K562 (cell line): ENCODE measurements around the gene NEURL1. TPM values are rescaled to one million over a fixed set of nuclear protein-coding genes. Genes with fewer than 3 reads are reported as not detected.

Source experiments
- ATAC-seq: fragments of 200-7000 bp; cut with Tn5 transposase; 3 replicates; pipeline ENCODE4 v1.9.1; 2020; ENCODE audit warnings: moderate library complexity
- BruUV-seq: library from RNA; stranded (reverse); fragments of 400-500 nt; replicated peaks from 2 replicates; lab custom pipeline; 2021; lab: Mats Ljungman, UMichigan
- CTCF ChIA-PET: fragments of 300-600 bp; formaldehyde crosslinking; extraction: SDS; loops from one replicate; lab custom pipeline; 2021; ENCODE audit warnings: low intra/inter-chr PET ratio; lab: Yijun Ruan, JAX
- POLR2A ChIA-PET: fragments of 300-600, 350-650 bp; sonication (Branson Sonifier 250); formaldehyde crosslinking; extraction: SDS; loops from one replicate; lab custom pipeline; 2021; ENCODE audit warnings: antibody characterized with exemption, inconsistent platforms; lab: Yijun Ruan, JAX
- DNase-seq, 4 experiments: peaks; one replicate each; pipeline versions ENCODE4 v3.0.0 to v3.0.0-alpha.2; 2011 to 2018; ENCODE audit warnings: low spot score in 3 of 4, mixed read lengths in 3 of 4; ENCODE audit errors: extremely low read depth in 1 of 4
- FAIRE-seq: peaks from 2 replicates; lab custom pipeline; 2011; peaks lifted over from hg19 to GRCh38; lab: Jason Lieb, UNC
- H2AFZ ChIP-seq: 2 replicates; pipeline ENCODE4 v1.6.0; 2011; ENCODE audit warnings: low read depth, low read length, control low read depth, inconsistent platforms
- H3K27ac ChIP-seq: fragments of 200-600 bp; 3 replicates; pipeline ENCODE4 v1.8.0; 2011; ENCODE audit warnings: low read depth, mild to moderate bottlenecking, control low read depth, inconsistent platforms, low read length, moderate library complexity, mixed read lengths; ENCODE audit errors: extremely low read depth
- H3K27me3 ChIP-seq, 2 experiments: fragments of 300-600 bp in 1 of 2; 2 replicates in 1 of 2; 3 replicates in 1 of 2; pipeline versions ENCODE4 v1.6.0 to v1.8.0; 2011; ENCODE audit warnings: inconsistent platforms in 2 of 2, low read length in 2 of 2, mild to moderate bottlenecking in 1 of 2, mixed read lengths in 1 of 2, moderate library complexity in 1 of 2; ENCODE audit not compliant: control insufficient read depth in 2 of 2, insufficient read depth in 2 of 2
- H3K36me3 ChIP-seq: fragments of 300-600 bp; 3 replicates; pipeline ENCODE4 v1.8.0; 2011; ENCODE audit warnings: mild to moderate bottlenecking, low read length, inconsistent platforms; ENCODE audit not compliant: control insufficient read depth, insufficient read depth
- H3K4me1 ChIP-seq, 2 experiments: fragments of 200-600 bp in 1 of 2; replicated peaks in 1 of 2; 2 replicates in 1 of 2; 3 replicates in 1 of 2; pipeline versions ENCODE4 v1.5.1 to v1.8.0; 2011; ENCODE audit warnings: inconsistent platforms in 2 of 2, low read length in 2 of 2, mild to moderate bottlenecking in 1 of 2, mixed read lengths in 1 of 2, moderate library complexity in 1 of 2; ENCODE audit not compliant: control insufficient read depth in 2 of 2, insufficient read depth in 2 of 2
- H3K4me2 ChIP-seq: 2 replicates; pipeline ENCODE4 v1.6.1; 2011; ENCODE audit warnings: low read length, control low read depth, inconsistent platforms, mixed read lengths; ENCODE audit not compliant: insufficient read depth
- H3K4me3 ChIP-seq: fragments of 200-600 bp; sonication (generic), shearing (Covaris generic); 2 replicates; pipeline ENCODE4 v1.5.1; 2016; ENCODE audit warnings: control low read depth, inconsistent platforms
- H3K79me2 ChIP-seq: fragments of 200-600 bp; 3 replicates; pipeline ENCODE4 v1.8.0; 2011; ENCODE audit warnings: low read length, inconsistent platforms; ENCODE audit not compliant: control insufficient read depth, insufficient read depth
- H3K9ac ChIP-seq, 2 experiments: 2 replicates each; pipeline versions ENCODE4 v1.6.0 to v1.6.1; 2011; ENCODE audit warnings: low read depth in 2 of 2, low read length in 2 of 2, control low read depth in 1 of 2, inconsistent platforms in 1 of 2, mild to moderate bottlenecking in 1 of 2, mixed read lengths in 1 of 2; ENCODE audit not compliant: insufficient read depth in 1 of 2
- H3K9me1 ChIP-seq: one replicate; pipeline ENCODE4 v1.6.0; 2011; ENCODE audit warnings: inconsistent platforms, mild to moderate bottlenecking, low read length, moderate library complexity; ENCODE audit not compliant: control insufficient read depth, insufficient read depth
- H3K9me3 ChIP-seq: replicated peaks from 2 replicates; pipeline ENCODE4 v1.5.1; 2011; ENCODE audit warnings: low read depth, low read length, inconsistent platforms; ENCODE audit not compliant: control insufficient read depth, insufficient read depth
- H4K20me1 ChIP-seq: replicated peaks from 2 replicates; pipeline ENCODE4 v1.6.1; 2011; ENCODE audit warnings: low read length, inconsistent platforms, mixed read lengths; ENCODE audit not compliant: control insufficient read depth, insufficient read depth
- CBFA2T3 ChIP-seq: fragments of 450-650 bp; IDR thresholded peaks from 2 replicates; pipeline ENCODE4 v1.6.1; 2017
- CBX8 ChIP-seq: fragments of 200-600 bp; sonication (generic); IDR thresholded peaks from 2 replicates; pipeline ENCODE4 v1.6.1; 2012; ENCODE audit warnings: borderline replicate concordance, mixed run types, low read depth, mild to moderate bottlenecking, moderate library complexity, mixed read lengths, low read length, control low read depth, inconsistent platforms; ENCODE audit not compliant: poor library complexity, severe bottlenecking; ENCODE audit errors: extremely low read depth
- NFIC ChIP-seq: fragments of 450-650 bp; IDR thresholded peaks from 2 replicates; pipeline ENCODE4 v1.6.1; 2017; ENCODE audit warnings: mild to moderate bottlenecking, inconsistent platforms
- SETDB1 ChIP-seq: IDR thresholded peaks from one replicate; pipeline ENCODE4 v1.6.1; 2012; ENCODE audit warnings: low read length, control low read depth, inconsistent platforms
- SRSF7 ChIP-seq: fragments of 200-400 bp; formaldehyde crosslinking; optimal IDR thresholded peaks from 2 replicates; pipeline ENCODE3; 2017; ENCODE audit warnings: mild to moderate bottlenecking, low read depth, low read length
- TFAM ChIP-seq: fragments of 250-450 bp; sonication (Bioruptor Pico); conservative IDR thresholded peaks from 2 replicates; pipeline ENCODE4 v1.5.0; 2021; ENCODE audit warnings: mild to moderate bottlenecking, moderate library complexity
- ZKSCAN3 ChIP-seq: fragments of 250-450 bp; sonication (Bioruptor Pico); IDR thresholded peaks from 2 replicates; pipeline ENCODE4 v1.4.0; 2020
- ZNF707 ChIP-seq: fragments of 250-450 bp; sonication (Bioruptor Pico); conservative IDR thresholded peaks from 2 replicates; pipeline ENCODE4 v1.8.0; 2022; ENCODE audit warnings: inconsistent platforms, mild to moderate bottlenecking, moderate library complexity
- WGBS: fragments of 100-300 bp; shearing (Covaris generic); methylation state at CpG from one replicate; pipeline ENCODE4 v1.1.6; 2016; ENCODE audit warnings: low coverage, mixed read lengths; ENCODE audit not compliant: insufficient coverage; ENCODE audit errors: missing lambda C conversion rate; 5-methylcytosine and 5-hydroxymethylcytosine counted together
- in situ Hi-C: fragments of 300-500 bp; cut with MboI; formaldehyde crosslinking; loops from 4 replicates; pipeline ENCODE4 v1.15.0; 2018; ENCODE audit warnings: inconsistent platforms, mixed read lengths
- intact Hi-C: fragments of 100-400 bp; cut with micrococcal nuclease; formaldehyde crosslinking; loops from 2 replicates; pipeline ENCODE4 v1.14.2; 2022
- polyA plus RNA-seq, 8 experiments: library from polyadenylated mRNA; depleted of rRNA in 4 of 8; stranded (reverse) in 5 of 8; unstranded in 3 of 8; fragments of >200 nt; fragmentation: Nextera tagmentation in 2 of 8; fragmentation: Illumina TruSeq in 1 of 8; extraction: Ambion mirVana in 2 of 8; extraction: Trizol in 1 of 8; gene quantifications; 2 replicates each; pipeline versions ENCODE4 v1.2.1 to v1.2.3, GENCODE V29; 2011 to 2014; ENCODE audit warnings: inconsistent platforms in 1 of 8, missing spikeins in 1 of 8
- total RNA-seq, 7 experiments: library from RNA; depleted of rRNA in 6 of 7; stranded (reverse); fragments of >200 nt in 6 of 7; fragmentation: Illumina TruSeq in 2 of 7; extraction: Trizol in 2 of 7; gene quantifications; 2 replicates each; pipeline versions ENCODE4 v1.2.1 to v1.2.3, GENCODE V29; 2011 to 2021; ENCODE audit warnings: low replicate concordance in 1 of 7
- TF ChIP-seq, protein P1 (sequence below): fragments of 250-450 bp; sonication (Bioruptor Pico); IDR thresholded peaks from 2 replicates; pipeline ENCODE4 v1.8.0; 2022; ENCODE audit warnings: inconsistent platforms, mild to moderate bottlenecking, moderate library complexity, borderline replicate concordance
- TF ChIP-seq, protein P2 (sequence below): sonication (generic); formaldehyde crosslinking; IDR thresholded peaks from 2 replicates; pipeline ENCODE4 v1.8.1; 2022; ENCODE audit warnings: missing genetic modification reagents
- TF ChIP-seq, protein P3 (sequence below), 3 experiments: IDR thresholded peaks in 2 of 3; conservative IDR thresholded peaks in 1 of 3; 2 replicates each; pipeline ENCODE4 v1.5.1; 2011 to 2012; ENCODE audit warnings: low read length in 3 of 3, mild to moderate bottlenecking in 3 of 3, control low read depth in 2 of 3, improper control_type of control experiment in 1 of 3, inconsistent platforms in 1 of 3, low read depth in 1 of 3, mixed read lengths in 1 of 3, moderate library complexity in 1 of 3; ENCODE audit not compliant: insufficient read depth in 2 of 3
- TF ChIP-seq, protein P4 (sequence below), 3 experiments: fragments of 200-800 bp in 1 of 3; sonication (Bioruptor generic) in 1 of 3; sonication (generic) in 1 of 3; formaldehyde crosslinking in 1 of 3; IDR thresholded peaks; 2 replicates each; pipeline versions ENCODE4 v1.6.1 to v1.8.0; 2016 to 2022; ENCODE audit warnings: mild to moderate bottlenecking in 2 of 3, missing compliant biosample characterization in 2 of 3, missing genetic modification characterization in 2 of 3, missing genetic modification reagents in 1 of 3

Gene NEURL1
- total and polyA plus RNA-seq, 9 of the 15 experiments (the other 6 are each of a cell fraction or from before 2014, with no cell fraction given), result 0.01 to 0.45 (median 0.16) TPM; not detected in 5

DNA sequence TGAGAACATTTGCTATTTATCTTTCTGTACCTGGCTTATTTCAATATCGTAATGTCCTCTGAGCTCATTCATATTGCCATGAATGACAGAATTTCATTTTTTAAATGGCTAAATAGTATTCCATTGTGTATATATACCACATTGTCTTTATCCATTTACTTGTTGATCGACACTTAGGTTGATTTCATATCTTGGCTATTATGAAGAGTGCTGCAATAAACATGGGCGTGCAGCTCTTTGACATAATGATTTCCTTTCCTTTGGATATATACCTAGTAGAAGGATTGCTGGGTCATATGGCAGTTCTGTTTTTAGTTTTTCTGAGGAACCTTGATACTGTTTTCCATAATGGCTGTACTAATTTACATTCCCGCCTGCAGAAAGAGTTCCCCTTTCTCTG, 30.2 kb downstream of the NEURL1 start:
- no peak overlapping the region for H2AFZ ChIP-seq
- peaks cover 0 to 6% of the 10 kb centered on the region in 2 experiments; a peak in 2 of 5 replicates for H3K27me3 ChIP-seq
- H3K9ac ChIP-seq, result no peak overlapping the region
- H3K4me2 ChIP-seq, result no peak overlapping the region
- in situ Hi-C loops (no loop called here), intact Hi-C loops (no loop called here)
- H3K4me3 ChIP-seq, result no peak overlapping the region
- no peaks in the 10 kb centered on the region for H3K36me3 ChIP-seq
- POLR2A ChIA-PET, result no interaction called here
- no peaks in the 10 kb centered on the region for H3K79me2 ChIP-seq
- no peaks in the 10 kb centered on the region for H3K9me3 ChIP-seq
- no peak overlapping the region for H3K27ac ChIP-seq
- no peaks in the 10 kb centered on the region for H4K20me1 ChIP-seq
- CTCF ChIA-PET, result no interaction called here
- no TSS peak for BruUV-seq
- ATAC-seq (no peak), FAIRE-seq (no peak), DNase-seq (no peak)
- 0% methylated on average over 4 of the region's 4 CpGs for WGBS
- H3K4me1 ChIP-seq, result peaks cover 0 to 4% of the 10 kb centered on the region in 2 experiments; a peak in 1 of 5 replicates
- H3K9me1 ChIP-seq, result no peaks in the 10 kb centered on the region
- TF ChIP-seq SRSF7 (no peak), CBX8 (no peak), TFAM (no peak), ZNF707 (CRISPR knock-in tag) (no peak), ZKSCAN3 (CRISPR knock-in tag) (no peak), NFIC (no peak), CBFA2T3 (no peak), SETDB1 (no peak)
- TF ChIP-seq, protein P1, sequence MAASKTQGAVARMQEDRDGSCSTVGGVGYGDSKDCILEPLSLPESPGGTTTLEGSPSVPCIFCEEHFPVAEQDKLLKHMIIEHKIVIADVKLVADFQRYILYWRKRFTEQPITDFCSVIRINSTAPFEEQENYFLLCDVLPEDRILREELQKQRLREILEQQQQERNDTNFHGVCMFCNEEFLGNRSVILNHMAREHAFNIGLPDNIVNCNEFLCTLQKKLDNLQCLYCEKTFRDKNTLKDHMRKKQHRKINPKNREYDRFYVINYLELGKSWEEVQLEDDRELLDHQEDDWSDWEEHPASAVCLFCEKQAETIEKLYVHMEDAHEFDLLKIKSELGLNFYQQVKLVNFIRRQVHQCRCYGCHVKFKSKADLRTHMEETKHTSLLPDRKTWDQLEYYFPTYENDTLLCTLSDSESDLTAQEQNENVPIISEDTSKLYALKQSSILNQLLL (CRISPR knock-in tag), result no peak
- TF ChIP-seq, protein P2, sequence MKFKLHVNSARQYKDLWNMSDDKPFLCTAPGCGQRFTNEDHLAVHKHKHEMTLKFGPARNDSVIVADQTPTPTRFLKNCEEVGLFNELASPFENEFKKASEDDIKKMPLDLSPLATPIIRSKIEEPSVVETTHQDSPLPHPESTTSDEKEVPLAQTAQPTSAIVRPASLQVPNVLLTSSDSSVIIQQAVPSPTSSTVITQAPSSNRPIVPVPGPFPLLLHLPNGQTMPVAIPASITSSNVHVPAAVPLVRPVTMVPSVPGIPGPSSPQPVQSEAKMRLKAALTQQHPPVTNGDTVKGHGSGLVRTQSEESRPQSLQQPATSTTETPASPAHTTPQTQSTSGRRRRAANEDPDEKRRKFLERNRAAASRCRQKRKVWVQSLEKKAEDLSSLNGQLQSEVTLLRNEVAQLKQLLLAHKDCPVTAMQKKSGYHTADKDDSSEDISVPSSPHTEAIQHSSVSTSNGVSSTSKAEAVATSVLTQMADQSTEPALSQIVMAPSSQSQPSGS (CRISPR knock-in tag), result no peak
- TF ChIP-seq, protein P3, sequence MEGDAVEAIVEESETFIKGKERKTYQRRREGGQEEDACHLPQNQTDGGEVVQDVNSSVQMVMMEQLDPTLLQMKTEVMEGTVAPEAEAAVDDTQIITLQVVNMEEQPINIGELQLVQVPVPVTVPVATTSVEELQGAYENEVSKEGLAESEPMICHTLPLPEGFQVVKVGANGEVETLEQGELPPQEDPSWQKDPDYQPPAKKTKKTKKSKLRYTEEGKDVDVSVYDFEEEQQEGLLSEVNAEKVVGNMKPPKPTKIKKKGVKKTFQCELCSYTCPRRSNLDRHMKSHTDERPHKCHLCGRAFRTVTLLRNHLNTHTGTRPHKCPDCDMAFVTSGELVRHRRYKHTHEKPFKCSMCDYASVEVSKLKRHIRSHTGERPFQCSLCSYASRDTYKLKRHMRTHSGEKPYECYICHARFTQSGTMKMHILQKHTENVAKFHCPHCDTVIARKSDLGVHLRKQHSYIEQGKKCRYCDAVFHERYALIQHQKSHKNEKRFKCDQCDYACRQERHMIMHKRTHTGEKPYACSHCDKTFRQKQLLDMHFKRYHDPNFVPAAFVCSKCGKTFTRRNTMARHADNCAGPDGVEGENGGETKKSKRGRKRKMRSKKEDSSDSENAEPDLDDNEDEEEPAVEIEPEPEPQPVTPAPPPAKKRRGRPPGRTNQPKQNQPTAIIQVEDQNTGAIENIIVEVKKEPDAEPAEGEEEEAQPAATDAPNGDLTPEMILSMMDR (IDR thresholded peaks at IDR 0.05 in 2 of 3, conservative IDR thresholded peaks at IDR 0.05 in 1 of 3; ENCODE audit: insufficient read depth in 2 of 3, low read depth in 1 of 3, low read length in 3 of 3), result no peak
- TF ChIP-seq, protein P4, sequence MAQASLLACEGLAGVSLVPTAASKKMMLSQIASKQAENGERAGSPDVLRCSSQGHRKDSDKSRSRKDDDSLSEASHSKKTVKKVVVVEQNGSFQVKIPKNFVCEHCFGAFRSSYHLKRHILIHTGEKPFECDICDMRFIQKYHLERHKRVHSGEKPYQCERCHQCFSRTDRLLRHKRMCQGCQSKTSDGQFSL (CRISPR knock-in tag; IDR thresholded peaks at IDR 0.05), result no peak
- TF ChIP-seq, protein P4 (tag; IDR thresholded peaks at IDR 0.05), result no peak
